ENCODE results near the gene EEPD1.
"Not testable (repeated sequence)": the region's sequence is repeated elsewhere in the genome, so short reads cannot be mapped to it uniquely, and the experiment has no call there.

Gene EEPD1

GRCh38 chr7:36214608-36215456 lies 61.8 kb downstream of the EEPD1 start:
- no peak for DNase-seq (ENCODE audit: low read depth)

- no peak for DNase-seq (ENCODE audit: low read depth)
Measured at GRCh38 chr7:36215457-36215765, 62.4 kb downstream of the EEPD1 start.

- DNase-seq (ENCODE audit: low read depth): no peak
Measured at GRCh38 chr7:36216063-36216684, 63.1 kb downstream of the EEPD1 start.

- DNase-seq (ENCODE audit: low read depth): no peak
Measured at GRCh38 chr7:36217211-36217960, 64.3 kb downstream of the EEPD1 start.

- no peak for DNase-seq (ENCODE audit: low read depth)
Measured at GRCh38 chr7:36217961-36218284, 64.9 kb downstream of the EEPD1 start.

- DNase-seq (ENCODE audit: low read depth): no peak
Measured at GRCh38 chr7:36219429-36219828, 66.4 kb downstream of the EEPD1 start.

- no peak for DNase-seq (ENCODE audit: low read depth)
Measured at GRCh38 chr7:36223851-36224250, 70.8 kb downstream of the EEPD1 start.

GRCh38 chr7:36224934-36225858 lies 72.1 kb downstream of the EEPD1 start:
- no peak for DNase-seq (ENCODE audit: low read depth)

- no peak for DNase-seq (ENCODE audit: low read depth)
Measured at GRCh38 chr7:36226151-36226550, 73.1 kb downstream of the EEPD1 start.

- DNase-seq (ENCODE audit: low read depth): no peak
Measured at GRCh38 chr7:36227223-36227622, 74.2 kb downstream of the EEPD1 start.

- DNase-seq (ENCODE audit: low read depth): no peak
Measured at GRCh38 chr7:36228039-36228438, 75.0 kb downstream of the EEPD1 start.

GRCh38 chr7:36231406-36231805 lies 78.4 kb downstream of the EEPD1 start:
- no peak for DNase-seq (ENCODE audit: low read depth)

GRCh38 chr7:36232555-36232954 lies 79.5 kb downstream of the EEPD1 start:
- DNase-seq (ENCODE audit: low read depth): no peak

GRCh38 chr7:36232971-36233550 lies 80.0 kb downstream of the EEPD1 start:
- no peak for DNase-seq (ENCODE audit: low read depth)

GRCh38 chr7:36236073-36236472 lies 83.0 kb downstream of the EEPD1 start:
- DNase-seq (ENCODE audit: low read depth): no peak

GRCh38 chr7:36238138-36238537 lies 85.1 kb downstream of the EEPD1 start:
- no peak for DNase-seq (ENCODE audit: low read depth)

GRCh38 chr7:36243356-36243755 lies 90.3 kb downstream of the EEPD1 start:
- DNase-seq (ENCODE audit: low read depth): not testable (repeated sequence)

- DNase-seq (ENCODE audit: low read depth): not testable (repeated sequence)
Measured at GRCh38 chr7:36244001-36244400, 90.9 kb downstream of the EEPD1 start.

GRCh38 chr7:36244429-36244828 lies 91.4 kb downstream of the EEPD1 start:
- DNase-seq (ENCODE audit: low read depth): no peak

- no peak for DNase-seq (ENCODE audit: low read depth)
Measured at GRCh38 chr7:36245684-36246299, 92.7 kb downstream of the EEPD1 start.

GRCh38 chr7:36249091-36249490 lies 96.0 kb downstream of the EEPD1 start:
- DNase-seq (ENCODE audit: low read depth): no peak
